GM19193 (cell line): Measurements from ENCODE around the gene NPHS2.

Experiments
- POLR2A ChIP-seq: IDR thresholded peaks from 4 replicates; pipeline ENCODE4 v1.6.1; 2011; ENCODE audit not compliant: insufficient read depth, insufficient read length; ENCODE audit errors: extremely low read depth

The NPHS2 gene

GRCh38 chr1:179558078-179558477, 17.7 kb downstream of the NPHS2 start:
- no peak for TF ChIP-seq POLR2A

DNA sequence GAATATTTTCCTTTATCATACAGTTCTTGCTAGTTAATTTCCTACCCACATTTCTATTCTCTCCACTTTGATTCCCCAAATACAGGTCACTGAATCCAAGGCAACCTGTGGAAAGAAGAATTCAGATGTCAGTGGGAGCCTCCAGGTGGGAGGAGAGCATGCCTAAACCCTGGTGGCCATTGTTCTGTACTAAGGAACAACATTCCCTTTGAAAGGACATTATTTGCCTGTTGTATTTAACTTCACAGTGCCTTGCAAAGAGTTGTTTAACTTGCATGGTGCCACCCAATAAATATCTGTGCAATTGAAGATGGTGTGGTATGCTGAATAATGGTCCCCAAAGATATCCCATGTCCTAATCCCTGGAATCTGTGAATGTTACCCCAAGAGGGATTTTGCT, 21.3 kb downstream of the NPHS2 start:
- no peak for TF ChIP-seq POLR2A

- no peak for TF ChIP-seq POLR2A
These were observed 24.7 kb downstream of the NPHS2 start for GRCh38 chr1:179550746-179551682.

DNA sequence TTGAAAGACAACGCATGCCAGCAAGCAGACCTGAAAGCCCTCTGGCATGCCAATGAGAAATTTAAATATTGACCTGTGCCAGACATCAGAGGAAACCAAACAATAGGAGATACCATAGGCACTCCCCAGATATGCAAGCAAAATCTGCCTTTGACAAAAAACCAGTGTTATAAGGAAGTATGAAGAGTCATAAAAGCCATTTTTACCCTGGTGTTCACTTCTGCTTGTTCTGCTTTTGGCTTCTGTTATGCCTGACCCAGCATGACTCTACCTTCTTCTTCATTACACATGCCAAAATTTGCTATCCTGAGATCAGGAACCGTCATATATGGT, 26.4 kb downstream of the NPHS2 start:
- no peak for TF ChIP-seq POLR2A

DNA sequence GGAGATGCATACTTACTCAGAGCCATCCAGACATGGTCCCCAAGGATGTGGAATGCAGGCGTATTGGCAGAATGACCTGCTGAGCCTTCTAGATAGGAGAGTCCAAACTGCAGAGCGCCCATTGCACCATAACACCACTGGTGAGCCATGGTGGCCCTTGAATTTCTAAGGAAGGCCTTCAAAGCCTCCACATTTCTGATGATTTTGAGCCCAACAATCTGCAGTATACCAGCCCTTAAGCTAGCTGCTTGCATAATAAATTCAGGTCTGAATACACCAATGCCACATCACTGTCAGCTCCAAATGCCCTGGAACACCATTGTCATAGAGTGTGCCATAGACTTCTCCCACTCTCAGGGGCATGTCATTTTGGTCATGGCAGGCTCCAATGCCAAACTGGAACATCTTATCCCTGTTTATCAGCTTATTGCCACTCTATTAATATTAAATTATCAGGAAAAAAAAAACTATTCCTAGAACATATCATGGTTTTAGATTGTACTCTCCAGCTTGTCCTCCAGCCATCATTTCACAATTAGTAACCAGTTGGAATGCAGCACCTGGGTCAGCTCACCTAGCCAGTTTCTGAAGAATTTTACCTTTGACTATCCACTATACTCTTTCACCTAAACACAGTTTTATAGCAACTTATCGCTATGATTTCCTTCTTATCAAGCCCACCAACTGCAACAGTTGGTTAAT, 26.9 kb downstream of the NPHS2 start:
- TF ChIP-seq POLR2A, result no peak

GRCh38 chr1:179547021-179547535, 28.7 kb downstream of the NPHS2 start:
- no peak for TF ChIP-seq POLR2A

DNA sequence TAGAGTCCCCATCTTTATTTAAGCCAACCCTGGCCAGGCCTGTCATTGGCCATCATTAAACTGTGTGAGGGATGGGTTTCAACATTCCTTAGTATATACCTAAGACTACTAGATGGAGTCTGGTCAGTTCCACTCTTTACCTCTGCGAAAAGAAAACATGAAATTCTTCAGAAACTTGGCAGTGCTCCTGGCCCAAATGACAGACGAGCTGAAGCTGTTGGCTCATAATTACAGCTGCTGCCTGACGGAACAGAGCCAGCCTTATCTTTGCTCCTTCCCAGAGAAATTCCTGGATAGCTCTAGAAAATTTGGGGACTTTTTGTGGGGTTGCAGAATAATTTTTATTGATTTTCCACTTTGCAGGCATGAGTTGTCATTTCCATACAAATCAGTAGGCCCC, 30.4 kb downstream of the NPHS2 start:
- TF ChIP-seq POLR2A, result no peak

DNA sequence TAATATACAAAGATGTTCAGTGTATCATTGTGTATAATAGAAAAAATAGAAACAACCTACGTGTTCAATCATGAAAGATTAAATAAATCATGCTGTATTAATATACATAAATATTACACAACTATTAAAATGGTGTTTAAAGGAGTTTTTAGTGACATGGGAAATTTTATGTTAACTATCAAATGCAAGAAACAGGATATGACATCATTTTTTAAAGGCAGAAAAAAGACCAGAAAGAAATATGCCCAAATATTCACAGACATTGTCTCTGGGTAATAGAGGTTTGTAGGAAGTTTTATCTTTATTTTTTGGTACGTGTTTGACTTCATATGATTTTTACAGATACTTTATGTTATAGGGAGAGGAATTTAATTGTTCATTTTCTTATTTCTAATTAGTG, 34.0 kb downstream of the NPHS2 start:
- TF ChIP-seq POLR2A, result no peak

GRCh38 chr1:179530352-179530751, 45.4 kb downstream of the NPHS2 start:
- TF ChIP-seq POLR2A, result no peak

GRCh38 chr1:179529482-179530195, 46.1 kb downstream of the NPHS2 start:
- TF ChIP-seq POLR2A, result no peak

- no peak for TF ChIP-seq POLR2A
These were observed 58.6 kb downstream of the NPHS2 start for GRCh38 chr1:179516976-179517705.

DNA sequence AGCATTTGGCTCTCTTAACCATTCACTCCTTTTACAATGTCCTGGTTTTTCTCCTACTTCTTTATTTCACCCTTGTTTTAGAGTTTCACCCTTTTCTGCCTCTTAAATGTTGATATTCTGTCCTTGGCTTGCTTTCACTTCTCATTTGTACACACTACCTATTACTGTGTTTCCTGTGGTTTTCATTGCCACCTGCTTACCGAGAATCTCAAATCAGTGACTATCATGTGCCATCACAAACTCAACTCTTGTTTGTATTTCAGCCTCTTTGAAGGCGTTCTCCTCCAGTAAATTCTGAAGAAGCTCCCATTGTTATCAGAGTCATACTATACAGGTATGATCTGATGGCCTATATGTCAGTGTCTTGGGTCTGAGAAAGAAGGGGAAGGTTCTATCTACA, 65.7 kb downstream of the NPHS2 start:
- no peak for TF ChIP-seq POLR2A

DNA sequence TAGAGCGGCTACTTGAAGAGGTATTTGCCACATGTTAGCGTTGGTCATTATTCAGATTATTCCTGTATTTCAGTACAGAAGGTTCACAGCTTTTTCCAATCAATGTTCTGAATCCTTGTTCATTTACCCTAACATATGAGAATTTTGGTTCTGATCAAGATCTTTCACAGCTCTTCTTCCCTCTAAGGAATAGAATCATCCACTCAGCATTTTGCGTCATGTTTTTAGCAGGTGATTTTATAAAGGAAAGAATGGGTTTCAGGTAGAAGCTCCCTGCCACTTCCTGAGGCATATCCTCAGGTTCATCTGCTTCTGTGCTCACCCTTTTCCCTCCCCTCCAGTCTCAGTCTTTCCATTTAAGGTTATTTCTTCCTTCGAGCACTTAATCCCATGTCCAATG, 66.4 kb downstream of the NPHS2 start:
- TF ChIP-seq POLR2A, result no peak

DNA sequence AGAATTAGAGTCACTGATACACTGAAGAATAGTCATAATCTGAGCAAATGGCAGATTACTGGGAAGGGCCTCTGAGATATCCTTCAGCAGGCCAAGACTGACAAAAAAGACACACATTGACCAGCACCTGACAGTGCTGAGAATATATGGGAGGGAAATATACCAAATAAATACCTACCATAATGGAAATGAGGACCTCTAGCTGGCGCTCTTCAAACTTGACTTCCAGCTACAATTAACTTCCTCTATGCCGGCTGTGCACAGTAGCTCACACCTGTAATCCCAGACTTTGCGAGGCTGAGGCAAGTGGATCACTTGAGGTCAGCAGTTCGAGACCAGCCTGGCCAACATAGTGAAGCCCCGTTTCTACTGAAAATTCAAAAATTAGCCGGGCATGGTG, 69.5 kb downstream of the NPHS2 start:
- no peak for TF ChIP-seq POLR2A
